Mesenchymal stem cell (in vitro differentiated cells and primary cell): ENCODE data around the gene SAMD4A.
A peak's percentile ranks its signal among the peaks of the same experiment; 100 is the strongest.

Experiments
- DNase-seq: peaks from one replicate; pipeline ENCODE4 v3.0.0-alpha.2; 2013
- H2AFZ ChIP-seq: one replicate; pipeline ENCODE4 v1.6.1; 2013; ENCODE audit warnings: low read depth, mild to moderate bottlenecking, control low read depth, inconsistent platforms, low read length, moderate library complexity
- H2AK5ac ChIP-seq: 2 replicates; pipeline ENCODE4 v1.6.1; 2013; ENCODE audit warnings: low read length, moderate library complexity, mild to moderate bottlenecking, inconsistent platforms; ENCODE audit not compliant: severe bottlenecking
- H2BK120ac ChIP-seq: one replicate; pipeline ENCODE4 v1.6.1; 2013; ENCODE audit warnings: low read depth, mild to moderate bottlenecking, inconsistent platforms, low read length, moderate library complexity
- H2BK12ac ChIP-seq, 2 experiments: one replicate each; pipeline ENCODE4 v1.6.1; 2013; ENCODE audit warnings: inconsistent platforms in 2 of 2, low read length in 2 of 2, mild to moderate bottlenecking in 2 of 2, moderate library complexity in 2 of 2, control low read depth in 1 of 2
- H2BK15ac ChIP-seq: one replicate; pipeline ENCODE4 v1.6.1; 2013; ENCODE audit warnings: mild to moderate bottlenecking, low read depth, inconsistent platforms; ENCODE audit not compliant: poor library complexity, severe bottlenecking
- H2BK5ac ChIP-seq: 2 replicates; pipeline ENCODE4 v1.6.1; 2013; ENCODE audit warnings: low read depth, mild to moderate bottlenecking, low read length, control low read depth, inconsistent platforms; ENCODE audit not compliant: poor library complexity, severe bottlenecking
- H3K14ac ChIP-seq, 2 experiments: one replicate each; pipeline ENCODE4 v1.6.1; 2013; ENCODE audit warnings: inconsistent platforms in 2 of 2, low read length in 2 of 2, control low read depth in 1 of 2, mild to moderate bottlenecking in 1 of 2, moderate library complexity in 1 of 2
- H3K18ac ChIP-seq, 2 experiments: one replicate each; pipeline ENCODE4 v1.6.1; 2013; ENCODE audit warnings: inconsistent platforms in 2 of 2, low read length in 2 of 2, control low read depth in 1 of 2, low read depth in 1 of 2, mild to moderate bottlenecking in 1 of 2
- H3K23ac ChIP-seq, 2 experiments: one replicate each; pipeline ENCODE4 v1.6.1; 2013; ENCODE audit warnings: inconsistent platforms in 2 of 2, low read length in 2 of 2, mild to moderate bottlenecking in 2 of 2, moderate library complexity in 2 of 2, control low read depth in 1 of 2
- H3K27ac ChIP-seq: 2 replicates; pipeline ENCODE4 v1.5.1; 2013; ENCODE audit warnings: mild to moderate bottlenecking, moderate library complexity, low read length, control low read depth, inconsistent platforms; ENCODE audit not compliant: poor library complexity, severe bottlenecking
- H3K27me3 ChIP-seq, 2 experiments: 2 replicates each; pipeline versions ENCODE4 v1.6.1 to v1.7.0; 2013; ENCODE audit warnings: low read length in 2 of 2, mild to moderate bottlenecking in 2 of 2, moderate library complexity in 2 of 2, control low read depth in 1 of 2, inconsistent platforms in 1 of 2; ENCODE audit not compliant: control insufficient read depth in 1 of 2, insufficient read depth in 1 of 2
- H3K36me3 ChIP-seq, 2 experiments: 2 replicates each; pipeline versions ENCODE4 v1.6.1 to v1.7.0; 2013; ENCODE audit warnings: low read length in 2 of 2, control low read depth in 1 of 2, inconsistent platforms in 1 of 2, low read depth in 1 of 2, mild to moderate bottlenecking in 1 of 2; ENCODE audit not compliant: insufficient read depth in 2 of 2, control insufficient read depth in 1 of 2
- H3K4ac ChIP-seq, 2 experiments: one replicate each; pipeline ENCODE4 v1.6.1; 2013; ENCODE audit warnings: inconsistent platforms in 2 of 2, low read length in 2 of 2, mild to moderate bottlenecking in 2 of 2, moderate library complexity in 2 of 2, control low read depth in 1 of 2, low read depth in 1 of 2
- H3K4me1 ChIP-seq: 2 replicates; pipeline ENCODE4 v1.6.1; 2013; ENCODE audit warnings: low read depth, low read length, control low read depth; ENCODE audit not compliant: control insufficient read depth, insufficient read depth
- H3K4me2 ChIP-seq: 2 replicates; pipeline ENCODE4 v1.6.1; 2013; ENCODE audit warnings: low read length, mild to moderate bottlenecking, inconsistent platforms; ENCODE audit not compliant: poor library complexity, severe bottlenecking
- H3K4me3 ChIP-seq, 2 experiments: 2 replicates each; pipeline versions ENCODE4 v1.5.1 to v1.7.0; 2013; ENCODE audit warnings: low read length in 2 of 2, mild to moderate bottlenecking in 2 of 2, control low read depth in 1 of 2, low read depth in 1 of 2; ENCODE audit not compliant: insufficient read depth in 1 of 2
- H3K79me1 ChIP-seq: replicated peaks from 2 replicates; pipeline ENCODE4 v1.6.1; 2013; ENCODE audit warnings: mild to moderate bottlenecking, control low read depth, low read length, inconsistent platforms; ENCODE audit not compliant: poor library complexity, severe bottlenecking
- H3K9ac ChIP-seq: 2 replicates; pipeline ENCODE4 v1.7.0; 2013; ENCODE audit warnings: mild to moderate bottlenecking, low read length, moderate library complexity
- H3K9me3 ChIP-seq: 2 replicates; pipeline ENCODE4 v1.7.0; 2013; ENCODE audit warnings: mild to moderate bottlenecking, low read length; ENCODE audit not compliant: control insufficient read depth
- H4K8ac ChIP-seq: one replicate; pipeline ENCODE4 v1.6.1; 2013; ENCODE audit warnings: inconsistent platforms, mild to moderate bottlenecking, low read length, moderate library complexity
- H4K91ac ChIP-seq: one replicate; pipeline ENCODE4 v1.6.1; 2013; ENCODE audit warnings: mild to moderate bottlenecking, low read length, inconsistent platforms
- WGBS: methylation state at CpG from one replicate; pipeline ENCODE4 v1.1.7; 2013; ENCODE audit warnings: mixed read lengths; 5-methylcytosine and 5-hydroxymethylcytosine counted together

Gene SAMD4A

GRCh38 chr14:54839701-54840119 is 272.8 kb downstream of the SAMD4A start:
- Histone ChIP-seq H3K4me2 (no peak overlapping the region), H3K9ac (no peak overlapping the region), H2BK12ac (no peak overlapping the region), H3K23ac (no peak overlapping the region), H3K27ac (no peak overlapping the region), H3K4me1 (no peaks in the 10 kb centered on the region), H3K79me1 (no peaks in the 10 kb centered on the region), H3K18ac (peak overlapping the region in 1 of 2 experiments; percentile 43), H4K91ac (no peak overlapping the region), H3K4me3 (no peak overlapping the region), H3K27me3 (no peaks in the 10 kb centered on the region), H2BK15ac (no peak overlapping the region), H3K36me3 (no peaks in the 10 kb centered on the region), H2AFZ (no peak overlapping the region), H3K9me3 (no peaks in the 10 kb centered on the region), H2AK5ac (no peak overlapping the region), H4K8ac (no peak overlapping the region), H3K14ac (no peak overlapping the region), H2BK5ac (no peak overlapping the region), H3K4ac (no peak overlapping the region), H2BK120ac (no peak overlapping the region)
- WGBS: 98% methylated on average over 3 of the region's 3 CpGs
- DNase-seq: no peak

GRCh38 chr14:54840336-54840735 is 273.4 kb downstream of the SAMD4A start:
- Histone ChIP-seq H4K91ac (no peak overlapping the region), H3K9ac (no peak overlapping the region), H4K8ac (no peak overlapping the region), H2BK12ac (no peak overlapping the region), H2AK5ac (no peak overlapping the region), H3K4me2 (no peak overlapping the region), H3K27ac (no peak overlapping the region), H3K18ac (no peak overlapping the region), H3K23ac (no peak overlapping the region), H2BK15ac (no peak overlapping the region), H3K27me3 (no peaks in the 10 kb centered on the region), H2BK120ac (no peak overlapping the region), H3K4ac (no peak overlapping the region), H3K14ac (no peak overlapping the region), H3K4me1 (no peaks in the 10 kb centered on the region), H3K4me3 (no peak overlapping the region), H3K36me3 (no peaks in the 10 kb centered on the region), H3K79me1 (no peaks in the 10 kb centered on the region), H2BK5ac (no peak overlapping the region), H2AFZ (no peak overlapping the region), H3K9me3 (no peaks in the 10 kb centered on the region)
- no peak for DNase-seq
- 83% methylated on average over 1 of the region's 3 CpGs for WGBS

GRCh38 chr14:54840798-54841197 is 273.9 kb downstream of the SAMD4A start:
- Histone ChIP-seq H3K4ac (no peak overlapping the region), H2BK5ac (no peak overlapping the region), H2AFZ (no peak overlapping the region), H2BK12ac (no peak overlapping the region), H3K9ac (no peak overlapping the region), H3K4me1 (no peaks in the 10 kb centered on the region), H3K14ac (no peak overlapping the region), H3K4me3 (no peak overlapping the region), H3K36me3 (no peaks in the 10 kb centered on the region), H3K4me2 (no peak overlapping the region), H3K79me1 (no peaks in the 10 kb centered on the region), H3K9me3 (no peaks in the 10 kb centered on the region), H3K27ac (no peak overlapping the region), H3K18ac (no peak overlapping the region), H4K91ac (no peak overlapping the region), H3K27me3 (no peaks in the 10 kb centered on the region), H4K8ac (no peak overlapping the region), H2BK15ac (no peak overlapping the region), H2AK5ac (no peak overlapping the region), H2BK120ac (no peak overlapping the region), H3K23ac (no peak overlapping the region)
- WGBS: 100% methylated on average over 1 of the region's 1 CpG
- no peak for DNase-seq
